Thyroid gland (tissue), 4 donors: Measurements from ENCODE around the gene TNIK. TPM values are rescaled to one million over a fixed set of nuclear protein-coding genes. Genes with fewer than 3 reads are reported as not detected.

Experiments
- DNase-seq, 2 donors: peaks; one replicate each; pipeline ENCODE4 v3.0.0-alpha.2; 2019
- H3K27ac ChIP-seq, 3 donors: fragments of 200-600 bp; sonication (generic); 1 replicate in 2 of 3; 2 replicates in 1 of 3; pipeline ENCODE4 v1.5.1; 2016 to 2019; ENCODE audit warnings: mild to moderate bottlenecking in 1 of 3, moderate library complexity in 1 of 3
- H3K27me3 ChIP-seq: fragments of 200-600 bp; sonication (generic); one replicate; pipeline ENCODE4 v1.5.1; 2019
- H3K36me3 ChIP-seq, 2 donors: fragments of 200-600 bp; sonication (generic); one replicate each; pipeline ENCODE4 v1.5.1; 2016 to 2019
- H3K4me1 ChIP-seq, 2 donors: fragments of 200-600 bp; sonication (generic); one replicate each; pipeline ENCODE4 v1.5.1; 2017 to 2019
- H3K4me3 ChIP-seq, 3 donors: fragments of 200-600 bp; sonication (generic); replicated peaks in 1 of 3; 1 replicate in 2 of 3; 2 replicates in 1 of 3; pipeline ENCODE4 v1.5.1; 2016; ENCODE audit warnings: mild to moderate bottlenecking in 1 of 3
- H3K9me3 ChIP-seq: fragments of 200-600 bp; sonication (generic); one replicate; pipeline ENCODE4 v1.5.1; 2017
- CTCF ChIP-seq, 6 experiments: fragments of 200-600 bp in 3 of 6; fragments of 450-650 bp in 3 of 6; sonication (generic) in 3 of 6; IDR thresholded peaks; one replicate each; pipeline ENCODE4 v1.5.1; 2016 to 2019; ENCODE audit warnings: antibody characterized with exemption in 6 of 6, mild to moderate bottlenecking in 2 of 6, inconsistent platforms in 1 of 6, moderate library complexity in 1 of 6
- POLR2A ChIP-seq, 2 donors: fragments of 450-650 bp; IDR thresholded peaks; one replicate each; pipeline ENCODE4 v1.6.1; 2017; ENCODE audit warnings: antibody characterized with exemption in 2 of 2, mild to moderate bottlenecking in 2 of 2, moderate library complexity in 1 of 2
- WGBS, 2 donors: methylation state at CpG; one replicate each; pipeline ENCODE4 v1.1.5; 2017; 5-methylcytosine and 5-hydroxymethylcytosine counted together
- intact Hi-C: fragments of 100-400 bp; cut with DNase I; formaldehyde crosslinking; loops from one replicate; pipeline ENCODE4 v1.15.1; 2023
- total RNA-seq, 4 donors: library from RNA; depleted of rRNA; stranded (reverse); fragments of >200 nt; gene quantifications; one replicate each; pipeline ENCODE4 v1.2.3, GENCODE V29; 2016

TNIK gene
- total RNA-seq, 4 donors from 2014 or later, result 29.7 to 84.1 (median 48.9) TPM

GRCh38 chr3:171268677-171269076 lies 191.5 kb downstream of the TNIK start:
- no peak overlapping the region for H3K4me3 ChIP-seq
- WGBS, 2 donors, result 15 to 26% methylated on average over 1 of the region's 1 CpG
- H3K9me3 ChIP-seq, result no peaks in the 10 kb centered on the region
- peaks cover 12 to 19% of the 10 kb centered on the region in 2 donors for H3K4me1 ChIP-seq
- no peak for DNase-seq
- no peaks in the 10 kb centered on the region for H3K36me3 ChIP-seq
- intact Hi-C loops, result no loop called here
- no peaks in the 10 kb centered on the region for H3K27me3 ChIP-seq
- H3K27ac ChIP-seq, result no peak overlapping the region
- TF ChIP-seq CTCF (IDR thresholded peaks at IDR 0.05) (no peak), POLR2A (IDR thresholded peaks at IDR 0.05) (no peak)

- intact Hi-C loops, result no loop called here
- peak; percentile 31 to 36 for DNase-seq
- Histone ChIP-seq H3K27ac (peak overlapping the region in 1 of 3 donors; percentile 14), H3K4me1 (peaks cover 19 to 22% of the 10 kb centered on the region in 2 donors), H3K4me3 (no peak overlapping the region), H3K36me3 (no peaks in the 10 kb centered on the region), H3K27me3 (no peaks in the 10 kb centered on the region), H3K9me3 (no peaks in the 10 kb centered on the region)
- no peak for TF ChIP-seq CTCF (IDR thresholded peaks at IDR 0.05)
- no peak for TF ChIP-seq POLR2A (IDR thresholded peaks at IDR 0.05)
- WGBS, 2 donors, result 16 to 18% methylated on average over 1 of the region's 1 CpG
Observed at GRCh38 chr3:171267104-171267503, 193.1 kb downstream of the TNIK start.

GRCh38 chr3:171266740-171267073 lies 193.5 kb downstream of the TNIK start:
- Histone ChIP-seq H3K4me1 (peaks cover 19 to 26% of the 10 kb centered on the region in 2 donors), H3K9me3 (no peaks in the 10 kb centered on the region), H3K36me3 (no peaks in the 10 kb centered on the region), H3K27ac (peak overlapping the region in 1 of 3 donors; percentile 14), H3K27me3 (no peaks in the 10 kb centered on the region), H3K4me3 (no peak overlapping the region)
- no peak for DNase-seq
- TF ChIP-seq CTCF (IDR thresholded peaks at IDR 0.05), result no peak
- no peak for TF ChIP-seq POLR2A (IDR thresholded peaks at IDR 0.05)
- intact Hi-C loops, result no loop called here
- WGBS, 2 donors, result 62 to 68% methylated on average over 1 of the region's 1 CpG

- Histone ChIP-seq H3K36me3 (no peaks in the 10 kb centered on the region), H3K9me3 (no peaks in the 10 kb centered on the region), H3K27me3 (no peaks in the 10 kb centered on the region), H3K27ac (peak overlapping the region in 1 of 3 donors; percentile 14), H3K4me3 (no peak overlapping the region), H3K4me1 (peaks cover 19 to 32% of the 10 kb centered on the region in 2 donors)
- WGBS, 2 donors, result 53 to 58% methylated on average over 4 of the region's 4 CpGs
- intact Hi-C loops, result no loop called here
- no peak for DNase-seq
- TF ChIP-seq CTCF (IDR thresholded peaks at IDR 0.05) (no peak), POLR2A (IDR thresholded peaks at IDR 0.05) (no peak)
Observed at GRCh38 chr3:171266034-171266739, 194.0 kb downstream of the TNIK start.

GRCh38 chr3:171264758-171265157 lies 195.4 kb downstream of the TNIK start:
- Histone ChIP-seq H3K9me3 (no peaks in the 10 kb centered on the region), H3K27ac (no peak overlapping the region), H3K4me1 (peaks cover 19 to 32% of the 10 kb centered on the region in 2 donors), H3K27me3 (no peaks in the 10 kb centered on the region), H3K4me3 (no peak overlapping the region), H3K36me3 (no peaks in the 10 kb centered on the region)
- TF ChIP-seq CTCF (IDR thresholded peaks at IDR 0.05) (no peak), POLR2A (IDR thresholded peaks at IDR 0.05) (no peak)
- no peak for DNase-seq
- intact Hi-C loops, result no loop called here
- WGBS, 2 donors, result 89 to 94% methylated on average over 6 of the region's 6 CpGs
